GM06990 (cell line): ENCODE measurements around the gene ITGB3BP.

Experiments
- DNase-seq: peaks from one replicate; pipeline ENCODE4 v3.0.0-alpha.2; 2011; ENCODE audit not compliant: insufficient read length; ENCODE audit errors: extremely low read depth
- H3K27me3 ChIP-seq: replicated peaks from 2 replicates; pipeline ENCODE4 v1.6.0; 2011; ENCODE audit warnings: low read length; ENCODE audit not compliant: control insufficient read depth, insufficient read depth
- H3K36me3 ChIP-seq: 2 replicates; pipeline ENCODE4 v1.5.1; 2011; ENCODE audit warnings: low read length; ENCODE audit not compliant: control insufficient read depth, insufficient read depth
- H3K4me3 ChIP-seq: replicated peaks from 2 replicates; pipeline ENCODE4 v1.5.1; 2011; ENCODE audit warnings: low read depth, mild to moderate bottlenecking, control low read depth, low read length
- TF ChIP-seq, protein P1 (sequence below): IDR thresholded peaks from 2 replicates; pipeline ENCODE4 v1.5.1; 2011; ENCODE audit warnings: low read length, control low read depth, mild to moderate bottlenecking, inconsistent platforms; ENCODE audit not compliant: insufficient read depth, poor library complexity, severe bottlenecking

Gene ITGB3BP

DNA sequence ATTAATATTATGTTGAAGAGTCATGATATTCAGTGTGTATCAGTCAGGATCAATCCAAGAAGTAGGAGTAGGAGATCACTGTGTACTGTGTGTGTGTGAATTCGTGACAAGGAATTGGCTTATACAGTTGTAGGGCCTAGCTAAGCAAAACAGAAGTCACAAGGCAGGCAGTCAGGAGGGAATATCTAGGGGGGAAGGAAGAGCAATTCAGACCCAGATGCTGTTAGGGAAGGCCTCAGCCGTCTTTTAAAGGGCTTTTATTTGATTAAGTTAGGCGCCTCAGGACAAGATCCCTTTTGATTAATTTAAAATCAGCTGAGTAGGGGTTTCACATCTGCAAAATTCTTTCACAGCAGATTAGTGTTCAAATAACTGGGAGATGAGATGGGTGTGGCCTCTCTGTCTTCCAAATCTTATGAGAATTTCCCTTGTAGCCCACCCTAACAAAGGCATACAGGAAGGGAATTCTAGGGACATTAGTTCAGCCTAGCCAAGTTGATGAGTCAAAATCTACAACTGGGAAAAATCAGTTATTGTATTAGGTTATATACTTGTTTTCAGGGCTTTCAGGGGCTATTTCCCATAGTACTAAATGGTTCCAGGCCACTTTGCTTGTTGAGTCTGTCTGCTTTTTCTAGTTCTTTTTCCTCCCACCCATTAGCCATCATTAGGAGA lies 108.2 kb downstream of the ITGB3BP start:
- H3K36me3 ChIP-seq: no peaks in the 10 kb centered on the region; the same call in none of the 2 replicates
- no peak for DNase-seq
- H3K4me3 ChIP-seq: no peak overlapping the region
- no peaks in the 10 kb centered on the region for H3K27me3 ChIP-seq
- TF ChIP-seq, protein P1, sequence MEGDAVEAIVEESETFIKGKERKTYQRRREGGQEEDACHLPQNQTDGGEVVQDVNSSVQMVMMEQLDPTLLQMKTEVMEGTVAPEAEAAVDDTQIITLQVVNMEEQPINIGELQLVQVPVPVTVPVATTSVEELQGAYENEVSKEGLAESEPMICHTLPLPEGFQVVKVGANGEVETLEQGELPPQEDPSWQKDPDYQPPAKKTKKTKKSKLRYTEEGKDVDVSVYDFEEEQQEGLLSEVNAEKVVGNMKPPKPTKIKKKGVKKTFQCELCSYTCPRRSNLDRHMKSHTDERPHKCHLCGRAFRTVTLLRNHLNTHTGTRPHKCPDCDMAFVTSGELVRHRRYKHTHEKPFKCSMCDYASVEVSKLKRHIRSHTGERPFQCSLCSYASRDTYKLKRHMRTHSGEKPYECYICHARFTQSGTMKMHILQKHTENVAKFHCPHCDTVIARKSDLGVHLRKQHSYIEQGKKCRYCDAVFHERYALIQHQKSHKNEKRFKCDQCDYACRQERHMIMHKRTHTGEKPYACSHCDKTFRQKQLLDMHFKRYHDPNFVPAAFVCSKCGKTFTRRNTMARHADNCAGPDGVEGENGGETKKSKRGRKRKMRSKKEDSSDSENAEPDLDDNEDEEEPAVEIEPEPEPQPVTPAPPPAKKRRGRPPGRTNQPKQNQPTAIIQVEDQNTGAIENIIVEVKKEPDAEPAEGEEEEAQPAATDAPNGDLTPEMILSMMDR: no peak

- no peaks in the 10 kb centered on the region for H3K27me3 ChIP-seq
- TF ChIP-seq, protein P1: no peak
- no peak for DNase-seq
These were observed 109.6 kb downstream of the ITGB3BP start for GRCh38 chr1:63413394-63413793.

GRCh38 chr1:63411066-63411465 lies 112.0 kb downstream of the ITGB3BP start:
- no peaks in the 10 kb centered on the region for H3K27me3 ChIP-seq
- H3K36me3 ChIP-seq: no peaks in the 10 kb centered on the region; the same call in 1 of the 2 replicates
- DNase-seq: no peak
- TF ChIP-seq, protein P1: no peak
- H3K4me3 ChIP-seq: no peak overlapping the region

More at GRCh38 chr1:63413394-63413793, 109.6 kb downstream of the ITGB3BP start:
- Histone ChIP-seq H3K4me3 (no peak overlapping the region), H3K36me3 (no peaks in the 10 kb centered on the region; the same call in none of the 2 replicates)

GRCh38 chr1:63408331-63408730 lies 114.7 kb downstream of the ITGB3BP start:
- no peak overlapping the region for H3K4me3 ChIP-seq
- no peak for DNase-seq
- no peaks in the 10 kb centered on the region; the same call in 1 of the 2 replicates for H3K36me3 ChIP-seq
- no peaks in the 10 kb centered on the region for H3K27me3 ChIP-seq
- TF ChIP-seq, protein P1: no peak

DNA sequence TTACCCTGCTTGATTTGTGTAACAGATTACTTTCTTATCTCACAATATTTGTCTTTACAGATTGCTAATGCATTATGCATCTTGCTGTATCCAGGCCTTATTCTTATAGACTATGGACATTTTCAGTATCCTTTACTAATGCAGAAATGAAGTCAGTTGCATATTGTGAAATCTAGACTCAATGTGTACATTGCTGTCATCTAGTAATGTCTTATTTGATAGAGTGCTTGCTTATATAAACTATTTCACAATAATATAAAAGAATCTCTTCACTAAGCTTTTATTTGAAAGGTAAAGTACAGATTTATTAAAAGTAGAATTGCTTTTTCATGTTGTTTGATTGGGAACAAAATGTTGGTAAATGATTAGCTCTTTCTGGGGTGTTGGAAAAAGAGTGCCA lies 116.0 kb downstream of the ITGB3BP start:
- H3K4me3 ChIP-seq: no peak overlapping the region
- DNase-seq: no peak
- TF ChIP-seq, protein P1: no peak
- no peaks in the 10 kb centered on the region for H3K36me3 ChIP-seq
- no peaks in the 10 kb centered on the region for H3K27me3 ChIP-seq
